ENCODE results near the gene ZNF74.
"Not testable (repeated sequence)": the region's sequence is repeated elsewhere in the genome, so short reads cannot be mapped to it uniquely, and the experiment has no call there.

Gene ZNF74

DNA sequence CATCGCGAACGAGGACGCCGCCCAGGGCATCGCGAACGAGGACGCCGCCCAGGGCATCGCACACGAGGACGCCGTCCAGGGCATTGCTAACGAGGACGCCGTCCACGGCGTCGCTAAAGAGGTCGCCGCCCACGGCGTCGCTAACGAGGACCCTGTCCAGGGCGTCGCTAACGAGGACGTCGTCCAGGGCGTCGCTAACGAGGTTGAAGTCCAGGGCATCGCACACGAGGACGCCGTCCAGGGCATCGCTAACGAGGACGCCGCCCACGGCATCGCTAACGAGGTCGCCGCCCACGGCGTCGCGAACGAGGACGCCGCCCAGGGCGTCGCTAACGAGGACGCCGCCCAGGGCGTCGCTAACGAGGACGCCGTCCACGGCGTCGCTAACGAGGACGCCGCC, 36.0 kb upstream of the ZNF74 start:
- H3K27ac ChIP-seq (ENCODE audit: low read length); H3K79me2 ChIP-seq (ENCODE audit: insufficient read depth, low read length); H3K9me3 ChIP-seq (ENCODE audit: insufficient read depth, low read length, severe bottlenecking); H3K4me2 ChIP-seq (ENCODE audit: insufficient read depth, low read length); H3K27me3 ChIP-seq (ENCODE audit: insufficient read depth, low read length, poor library complexity); H3K36me3 ChIP-seq (ENCODE audit: insufficient read depth, low read length); H3K4me3 ChIP-seq (ENCODE audit: low read depth in 1 of 2, low read length in 2 of 2); H3K9ac ChIP-seq (ENCODE audit: low read depth, low read length); H3K4me1 ChIP-seq (ENCODE audit: insufficient read depth, low read length); H2AFZ ChIP-seq (ENCODE audit: low read depth, low read length); ATAC-seq (ENCODE audit: insufficient read depth, low read depth); DNase-seq; H4K20me1 ChIP-seq (ENCODE audit: insufficient read depth, low read length): not testable (repeated sequence)

DNA sequence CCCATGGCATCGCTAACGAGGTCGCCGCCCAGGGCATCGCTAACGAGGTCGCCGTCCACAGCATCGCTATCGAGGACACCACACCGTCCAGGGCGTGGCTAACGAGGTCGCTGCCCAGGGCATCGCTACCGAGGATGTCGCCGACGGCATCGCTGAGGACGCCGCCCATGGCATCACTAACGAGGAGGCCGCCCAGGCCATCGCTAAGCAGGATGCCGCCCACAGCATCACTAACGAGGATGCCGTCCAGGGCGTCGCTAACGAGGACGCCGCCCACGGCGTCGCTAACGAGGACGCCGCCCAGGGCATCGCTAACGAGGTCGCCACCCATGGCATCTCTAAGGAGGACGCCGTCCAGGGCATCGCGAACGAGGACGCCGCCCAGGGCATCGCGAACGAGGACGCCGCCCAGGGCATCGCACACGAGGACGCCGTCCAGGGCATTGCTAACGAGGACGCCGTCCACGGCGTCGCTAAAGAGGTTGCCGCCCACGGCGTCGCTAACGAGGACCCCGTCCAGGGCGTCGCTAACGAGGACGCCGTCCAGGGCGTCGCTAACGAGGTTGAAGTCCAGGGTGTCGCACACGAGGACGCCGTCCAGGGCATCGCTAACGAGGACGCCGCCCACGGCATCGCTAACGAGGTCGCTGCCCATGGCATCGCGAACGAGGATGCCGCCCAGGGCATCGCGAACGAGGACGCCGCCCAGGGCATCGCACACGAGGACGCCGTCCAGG, 35.3 kb upstream of the ZNF74 start:
- H3K79me2 ChIP-seq (ENCODE audit: insufficient read depth, low read length); H3K4me3 ChIP-seq (ENCODE audit: low read depth in 1 of 2, low read length in 2 of 2); H2AFZ ChIP-seq (ENCODE audit: low read depth, low read length); DNase-seq; H3K36me3 ChIP-seq (ENCODE audit: insufficient read depth, low read length); H3K27me3 ChIP-seq (ENCODE audit: insufficient read depth, low read length, poor library complexity); H4K20me1 ChIP-seq (ENCODE audit: insufficient read depth, low read length); H3K4me2 ChIP-seq (ENCODE audit: insufficient read depth, low read length); H3K4me1 ChIP-seq (ENCODE audit: insufficient read depth, low read length); H3K9me3 ChIP-seq (ENCODE audit: insufficient read depth, low read length, severe bottlenecking); ATAC-seq (ENCODE audit: insufficient read depth, low read depth); H3K9ac ChIP-seq (ENCODE audit: low read depth, low read length); H3K27ac ChIP-seq (ENCODE audit: low read length): not testable (repeated sequence)

DNA sequence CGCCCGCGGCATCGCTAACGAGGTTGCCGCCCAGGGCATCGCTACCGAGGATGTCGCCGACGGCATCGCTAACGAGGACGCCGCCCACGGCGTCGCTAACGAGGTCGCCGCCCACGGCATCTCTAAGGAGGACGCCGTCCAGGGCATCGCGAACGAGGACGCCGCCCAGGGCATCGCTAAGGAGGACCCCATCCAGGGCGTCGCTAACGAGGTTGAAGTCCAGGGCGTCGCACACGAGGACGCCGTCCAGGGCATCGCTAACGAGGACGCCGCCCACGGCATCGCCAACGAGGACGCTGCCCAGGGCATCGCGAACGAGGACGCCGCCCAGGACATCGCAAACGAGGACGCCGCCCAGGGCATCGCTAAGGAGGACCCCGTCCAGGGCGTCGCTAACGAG, 33.7 kb upstream of the ZNF74 start:
- ATAC-seq (ENCODE audit: insufficient read depth, low read depth); H3K36me3 ChIP-seq (ENCODE audit: insufficient read depth, low read length); H3K27me3 ChIP-seq (ENCODE audit: insufficient read depth, low read length, poor library complexity); DNase-seq; H3K9me3 ChIP-seq (ENCODE audit: insufficient read depth, low read length, severe bottlenecking); H3K4me3 ChIP-seq (ENCODE audit: low read depth in 1 of 2, low read length in 2 of 2); H3K9ac ChIP-seq (ENCODE audit: low read depth, low read length); H3K4me2 ChIP-seq (ENCODE audit: insufficient read depth, low read length); H3K79me2 ChIP-seq (ENCODE audit: insufficient read depth, low read length); H4K20me1 ChIP-seq (ENCODE audit: insufficient read depth, low read length); H2AFZ ChIP-seq (ENCODE audit: low read depth, low read length); H3K4me1 ChIP-seq (ENCODE audit: insufficient read depth, low read length); H3K27ac ChIP-seq (ENCODE audit: low read length): not testable (repeated sequence)

DNA sequence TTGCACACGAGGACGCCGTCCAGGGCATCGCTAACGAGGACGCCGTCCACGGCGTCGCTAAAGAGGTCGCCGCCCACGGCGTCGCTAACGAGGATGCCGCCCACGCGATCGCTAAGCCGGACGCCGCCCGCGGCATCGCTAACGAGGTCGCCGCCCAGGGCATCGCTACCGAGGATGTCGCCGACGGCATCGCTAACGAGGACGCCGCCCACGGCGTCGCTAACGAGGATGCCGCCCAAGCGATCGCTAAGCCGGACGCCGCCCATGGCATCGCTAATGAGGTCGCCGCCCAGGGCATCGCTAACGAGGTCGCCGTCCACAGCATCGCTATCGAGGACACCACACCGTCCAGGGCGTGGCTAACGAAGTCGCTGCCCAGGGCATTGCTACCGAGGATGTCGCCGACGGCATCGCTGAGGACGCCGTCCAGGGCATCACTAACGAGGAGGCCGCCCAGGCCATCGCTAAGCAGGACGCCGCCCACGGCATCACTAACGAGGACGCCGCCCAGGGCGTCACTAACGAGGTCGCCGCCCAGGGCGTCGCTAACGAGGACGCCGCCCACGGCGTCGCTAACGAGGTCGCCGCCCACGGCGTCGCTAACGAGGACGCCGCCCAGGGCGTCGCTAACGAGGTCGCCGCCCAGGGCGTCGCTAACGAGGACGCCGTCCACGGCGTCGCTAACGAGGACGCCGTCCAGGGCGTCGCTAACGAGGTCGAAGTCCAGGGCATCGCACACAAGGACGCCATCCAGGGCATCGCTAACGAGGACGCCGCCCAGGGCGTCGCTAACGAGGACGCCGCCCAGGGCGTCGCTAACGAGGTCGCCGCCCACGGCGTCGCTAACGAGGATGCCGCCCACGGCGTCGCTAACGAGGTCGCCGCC, 32.8 kb upstream of the ZNF74 start:
- ATAC-seq (ENCODE audit: insufficient read depth, low read depth); H3K27me3 ChIP-seq (ENCODE audit: insufficient read depth, low read length, poor library complexity); H4K20me1 ChIP-seq (ENCODE audit: insufficient read depth, low read length); H3K4me3 ChIP-seq (ENCODE audit: low read depth in 1 of 2, low read length in 2 of 2); DNase-seq; H3K36me3 ChIP-seq (ENCODE audit: insufficient read depth, low read length); H3K27ac ChIP-seq (ENCODE audit: low read length); H3K79me2 ChIP-seq (ENCODE audit: insufficient read depth, low read length); H2AFZ ChIP-seq (ENCODE audit: low read depth, low read length); H3K4me2 ChIP-seq (ENCODE audit: insufficient read depth, low read length); H3K9me3 ChIP-seq (ENCODE audit: insufficient read depth, low read length, severe bottlenecking); H3K4me1 ChIP-seq (ENCODE audit: insufficient read depth, low read length); H3K9ac ChIP-seq (ENCODE audit: low read depth, low read length): not testable (repeated sequence)

DNA sequence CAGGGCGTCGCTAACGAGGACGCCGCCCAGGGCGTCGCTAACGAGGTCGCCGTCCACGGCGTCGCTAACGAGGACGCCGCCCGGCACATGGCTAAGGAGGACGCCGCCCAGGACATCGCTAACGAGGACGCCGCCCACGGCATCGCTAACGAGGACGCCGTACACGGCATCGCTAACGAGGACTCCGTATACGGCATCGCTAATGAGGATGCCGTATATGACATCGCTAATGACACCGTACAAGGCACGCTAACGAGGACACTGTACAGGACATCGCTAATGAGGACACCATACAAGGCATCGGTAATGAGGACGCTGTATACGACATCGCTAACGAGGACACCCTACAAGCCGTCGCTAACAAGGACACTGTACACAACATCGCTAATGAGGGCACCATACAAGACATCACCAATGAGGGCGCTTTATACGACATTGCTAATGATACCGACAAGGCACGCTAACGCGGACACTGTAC, 32.2 kb upstream of the ZNF74 start:
- not testable (repeated sequence) for ATAC-seq (ENCODE audit: insufficient read depth, low read depth); DNase-seq; H3K9me3 ChIP-seq (ENCODE audit: insufficient read depth, low read length, severe bottlenecking); H3K36me3 ChIP-seq (ENCODE audit: insufficient read depth, low read length); H3K27me3 ChIP-seq (ENCODE audit: insufficient read depth, low read length, poor library complexity); H2AFZ ChIP-seq (ENCODE audit: low read depth, low read length); H3K4me3 ChIP-seq (ENCODE audit: low read depth in 1 of 2, low read length in 2 of 2); H3K4me1 ChIP-seq (ENCODE audit: insufficient read depth, low read length); H3K79me2 ChIP-seq (ENCODE audit: insufficient read depth, low read length); H3K9ac ChIP-seq (ENCODE audit: low read depth, low read length); H4K20me1 ChIP-seq (ENCODE audit: insufficient read depth, low read length); H3K4me2 ChIP-seq (ENCODE audit: insufficient read depth, low read length); H3K27ac ChIP-seq (ENCODE audit: low read length)

DNA sequence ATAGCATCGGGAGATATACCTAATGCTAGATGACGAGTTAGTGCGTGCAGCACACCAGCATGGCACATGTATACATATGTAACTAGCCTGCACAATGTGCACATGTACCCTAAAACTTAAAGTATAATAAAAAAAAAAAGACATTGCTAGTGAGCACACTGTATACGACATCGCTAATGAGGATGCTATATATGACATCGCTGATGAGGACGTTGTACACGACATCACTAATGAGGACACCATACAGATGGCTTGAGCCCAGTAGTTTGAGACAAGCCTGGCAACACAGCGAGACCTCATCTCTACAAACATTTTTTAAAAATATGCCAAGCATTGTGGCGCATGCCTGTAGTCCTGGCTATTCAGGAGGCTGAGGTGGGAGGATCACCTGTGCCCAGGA, 31.5 kb upstream of the ZNF74 start:
- not testable (repeated sequence) for ATAC-seq (ENCODE audit: insufficient read depth, low read depth); H4K20me1 ChIP-seq (ENCODE audit: insufficient read depth, low read length); H3K27ac ChIP-seq (ENCODE audit: low read length); H2AFZ ChIP-seq (ENCODE audit: low read depth, low read length); H3K27me3 ChIP-seq (ENCODE audit: insufficient read depth, low read length, poor library complexity); H3K9ac ChIP-seq (ENCODE audit: low read depth, low read length); H3K36me3 ChIP-seq (ENCODE audit: insufficient read depth, low read length); H3K79me2 ChIP-seq (ENCODE audit: insufficient read depth, low read length); H3K4me3 ChIP-seq (ENCODE audit: low read depth in 1 of 2, low read length in 2 of 2); H3K4me1 ChIP-seq (ENCODE audit: insufficient read depth, low read length); H3K9me3 ChIP-seq (ENCODE audit: insufficient read depth, low read length, severe bottlenecking); H3K4me2 ChIP-seq (ENCODE audit: insufficient read depth, low read length); DNase-seq

DNA sequence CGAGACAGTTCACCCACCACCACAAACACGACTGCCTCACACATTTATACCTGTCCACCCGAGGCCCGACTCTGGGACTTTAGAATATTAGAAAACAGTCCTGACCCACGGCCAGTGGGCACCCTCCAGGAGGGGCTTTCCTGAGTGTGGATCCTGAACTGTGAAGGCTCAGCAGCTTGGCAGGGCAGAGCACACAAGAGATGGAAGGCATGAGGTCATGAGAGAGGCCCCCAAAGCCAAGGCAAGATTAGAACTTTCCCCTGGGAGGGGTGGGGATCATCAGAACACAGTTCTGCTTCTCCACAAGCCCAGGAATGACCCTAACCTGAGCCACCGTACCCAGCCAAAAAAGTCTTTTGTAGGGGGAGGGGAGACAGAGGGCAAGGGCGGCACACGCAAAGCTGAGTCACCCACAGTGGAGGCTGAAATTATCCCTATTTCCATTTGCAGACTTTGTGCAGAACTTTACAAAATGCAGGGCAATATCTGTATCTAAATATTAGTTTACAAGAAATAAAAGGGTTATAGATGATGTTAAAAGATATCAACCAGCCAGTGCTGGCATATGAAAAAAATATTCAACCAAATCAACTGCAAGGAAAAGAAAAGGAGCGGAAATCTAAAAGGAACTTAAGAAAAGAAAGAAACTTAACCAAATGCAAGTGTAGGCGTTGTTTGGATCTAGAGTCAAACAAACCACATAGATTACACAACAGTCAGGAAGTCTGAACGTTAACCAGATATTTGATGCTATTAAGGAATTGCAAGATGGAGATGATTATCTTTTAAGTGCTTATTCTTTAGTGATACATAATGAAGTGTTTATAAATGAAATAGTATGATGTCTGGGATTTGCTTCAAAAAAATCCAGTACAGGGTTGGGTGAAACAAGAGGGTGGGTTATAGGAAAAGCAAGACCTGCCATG, 29.4 kb upstream of the ZNF74 start:
- H3K4me3 ChIP-seq (ENCODE audit: low read depth in 1 of 2, low read length in 2 of 2); H3K4me1 ChIP-seq (ENCODE audit: insufficient read depth, low read length); H3K79me2 ChIP-seq (ENCODE audit: insufficient read depth, low read length); H3K9ac ChIP-seq (ENCODE audit: low read depth, low read length); H3K4me2 ChIP-seq (ENCODE audit: insufficient read depth, low read length); ATAC-seq (ENCODE audit: insufficient read depth, low read depth); H3K9me3 ChIP-seq (ENCODE audit: insufficient read depth, low read length, severe bottlenecking); H4K20me1 ChIP-seq (ENCODE audit: insufficient read depth, low read length); H3K27me3 ChIP-seq (ENCODE audit: insufficient read depth, low read length, poor library complexity); DNase-seq; H3K36me3 ChIP-seq (ENCODE audit: insufficient read depth, low read length); H3K27ac ChIP-seq (ENCODE audit: low read length); H2AFZ ChIP-seq (ENCODE audit: low read depth, low read length): not testable (repeated sequence)

All from DND-41 (cell line).